GM19099 (cell line): ENCODE data around the gene FAM83C.

Source experiments
- POLR2A ChIP-seq: IDR thresholded peaks from 3 replicates; pipeline ENCODE4 v1.6.1; 2011; ENCODE audit warnings: low read depth; ENCODE audit not compliant: insufficient read length; ENCODE audit errors: extremely low read depth

FAM83C gene

DNA sequence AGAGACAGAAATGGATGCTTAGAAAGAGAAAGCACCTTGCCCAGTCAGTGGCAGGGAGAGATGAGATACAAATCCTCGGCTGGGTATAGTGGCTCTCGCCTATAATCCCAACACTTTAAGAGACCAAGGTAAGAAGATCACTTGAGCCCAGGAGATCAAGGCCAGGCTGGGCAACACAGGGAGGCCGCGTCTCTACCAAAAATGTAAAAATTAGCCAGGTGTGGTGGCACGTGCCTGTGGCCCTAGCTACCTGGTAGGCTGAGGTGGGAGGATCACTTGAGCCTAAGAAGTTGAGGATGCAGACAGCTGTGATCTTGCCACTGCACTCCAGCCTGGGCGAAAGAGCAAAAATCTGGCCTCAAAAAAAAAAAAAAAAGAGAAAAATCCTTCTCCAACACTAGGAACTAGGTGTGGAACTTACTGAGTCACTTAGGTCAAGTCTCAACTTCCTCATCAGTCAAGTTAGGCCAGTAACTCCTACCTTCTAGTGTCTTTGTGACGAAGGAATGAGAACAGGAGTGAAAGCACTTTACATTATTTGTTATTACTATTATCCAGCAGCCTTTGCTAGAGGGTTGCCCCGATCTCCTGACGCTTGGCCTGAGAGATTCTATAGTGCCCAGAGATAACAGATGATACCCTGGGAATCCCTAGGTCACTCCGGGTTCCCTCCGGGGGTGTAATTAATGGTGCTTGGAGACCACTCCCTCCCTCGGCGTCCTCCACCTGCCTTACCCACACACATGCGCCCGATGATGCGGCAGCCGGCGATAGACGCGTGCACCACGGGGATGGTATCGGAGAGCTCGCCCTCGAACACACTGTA, 8.6 kb downstream of the FAM83C start:
- no peak for TF ChIP-seq POLR2A

- no peak for TF ChIP-seq POLR2A
These were observed 10.6 kb downstream of the FAM83C start for GRCh38 chr20:35281506-35282101.

GRCh38 chr20:35280523-35280922, 11.7 kb downstream of the FAM83C start:
- TF ChIP-seq POLR2A: no peak

DNA sequence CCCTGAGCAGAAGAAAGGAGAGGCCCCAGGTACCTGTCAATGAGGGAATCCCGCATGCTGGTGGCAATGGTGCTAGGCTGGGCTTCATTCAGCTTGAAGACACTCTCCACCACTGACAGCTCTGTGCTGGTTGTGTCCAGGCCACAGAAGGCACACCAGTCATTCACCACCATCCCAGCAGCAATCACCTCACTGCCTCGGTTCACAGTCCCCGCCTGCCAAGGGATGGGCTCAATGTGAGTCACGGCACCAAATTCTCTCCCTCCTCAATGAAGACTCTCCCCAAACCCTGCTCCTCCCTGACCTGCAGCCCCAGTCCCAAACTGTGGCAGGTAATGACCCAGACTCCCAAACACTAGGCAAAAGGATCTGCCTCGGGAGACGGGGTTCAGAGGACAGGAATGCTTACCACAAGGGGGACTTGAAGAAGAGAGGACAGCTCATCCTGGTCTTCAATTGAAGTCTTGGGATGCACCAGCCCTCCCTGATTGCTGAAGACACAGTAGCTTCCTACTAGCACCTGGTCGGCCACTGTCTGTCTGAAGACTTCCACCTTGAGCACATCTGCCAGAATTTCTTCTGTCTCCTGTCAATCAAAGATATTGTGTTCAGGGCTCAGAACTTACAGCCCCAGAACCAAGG, 12.6 kb downstream of the FAM83C start:
- no peak for TF ChIP-seq POLR2A

GRCh38 chr20:35279040-35279439, 13.2 kb downstream of the FAM83C start:
- TF ChIP-seq POLR2A: no peak

- peak; percentile 86 for TF ChIP-seq POLR2A
These were observed 14.5 kb downstream of the FAM83C start, which contains the start of gene MMP24OS for GRCh38 chr20:35277531-35278395. Gene MMP24OS, minus strand, starts transcription at chr20:35278122. Its CDS starts 193 bp downstream, at chr20:35277929.

- TF ChIP-seq POLR2A: no peak
These were observed 15.1 kb downstream of the FAM83C start for GRCh38 chr20:35277127-35277526.

DNA sequence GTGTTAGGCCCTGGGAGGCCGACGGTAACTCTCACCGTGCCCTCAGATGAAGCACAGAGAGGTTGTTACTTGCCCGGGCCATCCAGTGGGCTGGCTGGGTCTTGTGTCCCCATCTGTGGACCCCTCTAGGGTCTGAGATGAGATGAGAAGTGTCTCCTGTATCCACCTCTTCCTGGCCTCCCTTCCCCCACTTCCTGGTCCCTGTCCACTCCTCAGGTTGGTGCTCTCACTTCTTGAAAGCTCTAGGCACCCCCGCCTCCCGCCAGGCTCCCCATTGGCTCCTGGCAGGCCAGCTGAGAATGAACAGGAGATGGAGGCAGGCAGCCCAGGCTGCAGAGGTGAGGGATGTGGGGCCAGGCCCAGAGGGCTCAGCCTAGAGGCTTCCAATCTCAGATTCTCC, 15.8 kb downstream of the FAM83C start:
- no peak for TF ChIP-seq POLR2A

DNA sequence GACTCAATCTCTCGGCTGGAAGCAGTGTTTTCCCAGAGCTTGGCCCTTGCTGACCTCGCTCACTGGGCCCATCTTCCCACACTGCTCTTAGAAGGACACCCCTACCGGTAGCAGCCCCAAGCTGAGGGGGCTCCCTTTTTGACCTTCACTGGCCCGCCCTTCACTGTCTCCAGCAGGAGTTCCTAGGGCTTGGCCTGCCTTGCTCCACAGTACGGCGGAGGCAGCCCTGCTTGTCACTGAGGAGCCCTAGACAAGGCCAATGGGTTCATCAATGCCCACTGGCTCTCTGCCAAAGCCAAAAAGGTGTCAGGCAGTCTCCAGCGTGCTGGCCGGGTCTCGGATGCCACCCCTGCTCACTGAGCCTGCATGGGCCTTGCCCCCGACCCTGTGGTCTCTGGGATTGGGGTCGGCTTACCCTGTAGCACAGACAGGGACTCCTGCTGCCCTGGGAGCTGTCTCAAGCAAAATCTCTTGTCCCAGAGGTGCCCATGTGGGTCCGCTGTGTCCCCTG, 16.4 kb downstream of the FAM83C start:
- TF ChIP-seq POLR2A: no peak

DNA sequence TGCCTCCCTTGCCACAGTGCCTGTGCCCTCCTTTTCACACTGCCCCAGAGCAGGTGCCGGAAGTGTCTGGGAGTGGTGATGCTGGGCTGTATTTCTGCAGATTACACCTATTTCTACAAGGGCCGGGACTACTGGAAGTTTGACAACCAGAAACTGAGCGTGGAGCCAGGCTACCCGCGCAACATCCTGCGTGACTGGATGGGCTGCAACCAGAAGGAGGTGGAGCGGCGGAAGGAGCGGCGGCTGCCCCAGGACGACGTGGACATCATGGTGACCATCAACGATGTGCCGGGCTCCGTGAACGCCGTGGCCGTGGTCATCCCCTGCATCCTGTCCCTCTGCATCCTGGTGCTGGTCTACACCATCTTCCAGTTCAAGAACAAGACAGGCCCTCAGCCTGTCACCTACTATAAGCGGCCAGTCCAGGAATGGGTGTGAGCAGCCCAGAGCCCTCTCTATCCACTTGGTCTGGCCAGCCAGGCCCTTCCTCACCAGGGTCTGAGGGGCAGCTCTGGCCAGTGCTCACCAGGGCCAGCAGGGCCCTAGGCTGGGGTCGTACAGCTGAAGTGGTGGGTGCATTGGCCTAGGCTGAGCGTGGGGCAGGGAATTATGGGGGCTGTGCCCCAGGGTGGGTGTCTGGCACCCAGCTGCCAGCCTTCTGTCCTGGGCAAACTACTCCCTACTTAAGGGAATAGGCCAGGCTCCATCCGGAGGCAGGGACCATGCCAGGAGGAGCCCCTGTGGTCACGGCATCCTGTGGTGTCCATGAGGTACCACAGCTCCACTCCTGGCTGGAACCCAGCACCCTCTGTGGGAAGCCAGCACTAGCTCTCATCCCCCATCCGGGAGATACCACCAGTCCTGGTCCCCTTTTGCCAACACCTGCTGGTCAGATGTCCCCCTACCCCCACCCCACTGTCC, 17.8 kb downstream of the FAM83C start:
- no peak for TF ChIP-seq POLR2A

DNA sequence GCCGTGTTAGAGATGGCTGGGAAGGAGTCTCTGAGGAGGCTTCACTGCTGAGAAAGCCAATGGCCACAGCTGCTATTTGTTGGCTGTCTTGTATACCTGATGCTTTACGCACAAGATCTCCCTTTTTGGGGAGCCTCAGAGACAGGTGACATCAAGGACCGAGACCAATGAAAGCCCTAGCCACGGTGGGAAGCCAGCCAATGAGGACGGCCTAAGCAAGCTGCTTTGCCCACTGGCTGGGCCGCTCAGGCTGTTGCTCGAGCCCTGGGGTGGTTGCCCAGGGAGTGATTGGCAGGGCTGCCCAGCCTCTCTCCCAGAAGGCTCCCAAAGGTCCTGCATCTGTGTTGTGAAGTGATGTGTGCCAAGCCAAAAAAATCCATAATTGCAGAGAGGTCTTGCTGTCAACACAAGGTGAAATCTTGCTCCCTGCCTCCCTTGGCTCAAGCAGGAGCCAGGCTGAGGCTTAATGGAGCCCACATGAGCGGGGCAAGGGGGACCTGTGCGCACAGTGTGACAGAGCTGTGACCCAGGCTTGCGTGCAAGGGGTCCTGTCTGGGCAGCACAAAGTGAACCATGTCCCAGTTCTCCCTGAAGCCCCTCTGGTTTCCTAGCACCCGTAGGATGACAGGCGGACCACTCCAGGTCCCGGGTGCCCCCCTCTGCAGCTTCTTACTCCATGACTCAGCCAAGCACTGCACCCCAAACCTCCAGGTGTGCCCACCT, 18.6 kb downstream of the FAM83C start:
- TF ChIP-seq POLR2A: no peak

DNA sequence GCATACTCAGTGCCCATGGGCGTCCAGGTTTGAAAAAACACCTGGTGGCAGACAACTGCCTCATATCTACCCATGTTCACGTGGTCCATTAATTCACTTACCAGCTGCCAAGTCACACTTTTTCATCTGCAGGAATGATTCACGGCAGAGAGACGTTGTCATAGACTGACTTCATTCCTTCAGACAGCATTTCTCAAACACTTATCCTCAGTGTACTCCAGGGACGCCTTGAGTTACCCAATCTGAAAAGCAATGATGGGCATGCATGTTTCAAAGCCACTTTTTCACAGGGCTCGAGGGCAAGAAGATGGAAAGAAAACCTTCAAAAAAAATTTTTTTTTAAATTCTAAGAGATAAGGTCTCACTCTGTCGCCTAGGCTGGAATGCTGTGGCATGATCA, 20.3 kb downstream of the FAM83C start:
- TF ChIP-seq POLR2A: no peak
